ENCODE data around the gene LPXN.

- TF ChIP-seq POLR2AphosphoS5 (IDR thresholded peaks at IDR 0.05; ENCODE audit: low read depth, low read length): no peak
- no peak for TF ChIP-seq POLR2A (IDR thresholded peaks at IDR 0.05; ENCODE audit: low read depth, low read length)
Measured at GRCh38 chr11:58485961-58486360, 89.7 kb downstream of the LPXN start.
